ENCODE results near the gene MISP.

MISP gene

DNA sequence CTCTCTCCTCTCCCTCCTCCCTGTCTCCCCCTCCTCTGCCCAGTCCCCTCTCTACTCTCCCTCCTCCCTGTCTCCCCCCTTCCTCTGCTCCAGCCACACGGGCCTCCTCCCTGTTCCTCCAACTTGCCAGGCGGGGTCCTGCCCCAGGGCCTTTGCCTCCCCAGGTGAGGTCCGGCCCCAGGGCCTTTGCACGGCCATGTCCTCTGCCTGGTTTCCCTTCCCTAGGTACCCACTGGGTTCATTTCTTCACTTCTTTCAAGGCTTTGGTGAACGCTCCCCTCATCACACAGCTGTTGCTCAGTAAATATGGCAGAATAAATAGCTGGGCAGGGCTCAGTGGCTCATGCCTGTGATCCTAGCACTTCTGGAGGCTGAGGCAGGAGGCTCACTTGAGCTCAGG lies 21.2 kb downstream of the MISP start:
- no peak for DNase-seq (ENCODE audit: low read depth, low spot score)

DNA sequence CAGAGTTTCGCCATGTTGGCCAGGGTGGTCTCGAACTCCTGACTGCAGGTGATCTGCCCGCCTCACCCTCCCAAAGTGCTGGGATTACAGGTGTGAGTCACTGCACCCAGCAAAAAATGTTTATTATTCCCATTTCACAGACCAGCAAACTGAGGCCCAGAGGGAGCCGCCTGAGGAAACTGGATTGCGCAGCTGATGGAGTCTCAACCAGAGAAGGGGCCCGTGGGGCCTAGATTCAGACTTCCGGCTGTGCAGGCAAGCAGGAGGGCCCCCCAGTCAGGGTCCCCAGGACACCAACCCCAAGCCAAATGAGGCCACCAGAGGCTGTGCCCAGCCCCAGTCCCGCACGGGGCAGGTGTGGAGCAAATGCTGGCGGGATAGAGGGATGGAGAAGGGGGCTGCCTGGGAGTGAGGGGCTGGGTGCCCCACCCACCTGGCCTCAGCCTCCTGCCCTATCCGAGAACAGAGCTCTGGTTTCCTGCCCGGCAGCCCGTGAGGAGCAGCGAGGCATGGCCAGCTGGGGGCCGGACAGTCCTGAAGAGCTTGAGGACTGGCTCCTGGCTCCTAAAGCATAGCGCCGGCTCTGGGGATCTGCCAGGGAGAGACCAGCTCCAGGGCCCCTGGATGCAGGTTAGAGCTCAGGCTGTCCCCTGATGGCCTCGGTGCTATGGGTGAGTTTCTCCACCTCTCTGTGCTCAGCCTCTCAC lies 22.0 kb downstream of the MISP start:
- DNase-seq (ENCODE audit: low read depth, low spot score), result peak; percentile 36

DNA sequence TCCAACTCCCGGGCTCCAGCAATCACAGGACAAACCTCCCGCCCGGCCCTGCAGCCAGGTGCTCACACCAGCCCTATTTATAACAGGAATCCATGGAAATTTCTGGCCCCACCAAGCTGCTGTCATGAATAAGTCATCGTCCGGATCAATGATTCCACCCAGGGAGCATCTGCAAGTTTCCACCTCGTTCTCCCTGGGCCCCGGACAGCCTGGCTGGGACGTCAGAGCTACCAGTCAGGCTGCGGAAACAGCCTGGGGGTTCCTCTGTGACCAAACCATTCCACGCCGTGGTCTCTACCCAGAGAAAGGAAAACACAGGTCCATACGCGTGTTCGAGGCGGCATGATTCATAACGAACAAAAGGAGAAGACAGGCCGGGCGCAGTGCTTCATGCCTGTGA lies 25.6 kb downstream of the MISP start:
- no peak for DNase-seq (ENCODE audit: low read depth, low spot score)

DNA sequence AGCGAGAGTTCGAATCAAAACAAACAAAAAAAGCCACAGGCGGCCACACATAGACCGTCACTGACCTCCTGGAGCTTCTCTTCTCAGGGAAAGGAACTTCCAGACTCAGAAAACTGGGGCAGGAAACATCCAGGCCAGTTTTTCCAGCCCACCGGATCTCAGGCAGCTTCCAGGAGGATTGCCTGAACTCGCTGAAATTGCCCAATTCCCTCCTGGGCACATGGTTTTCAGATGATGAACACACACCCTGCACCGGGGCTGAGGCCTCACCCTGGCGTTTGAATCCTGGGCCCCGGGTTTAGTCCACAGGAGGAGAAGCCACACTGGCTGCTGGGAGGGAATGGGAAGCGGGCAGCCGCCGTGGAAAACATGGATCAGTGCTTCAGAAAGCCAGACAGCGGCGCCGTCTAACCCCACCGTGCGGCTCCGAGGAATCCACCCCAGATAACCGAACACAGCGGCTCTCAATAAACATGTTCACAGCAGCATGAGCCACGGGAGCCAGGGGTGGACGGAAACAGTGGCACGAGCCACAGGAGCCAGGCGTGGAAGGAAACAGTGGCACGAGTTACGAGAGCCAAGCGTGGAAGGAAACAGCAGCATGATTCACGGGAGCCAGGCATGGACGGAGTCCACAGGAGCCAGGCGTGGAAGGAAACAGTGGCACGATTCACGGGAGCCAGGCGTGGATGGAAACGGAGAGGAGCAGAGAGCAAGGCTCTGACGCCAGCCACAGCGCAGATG lies 28.2 kb downstream of the MISP start:
- peak; percentile 88 for DNase-seq (ENCODE audit: low read depth, low spot score)

DNA sequence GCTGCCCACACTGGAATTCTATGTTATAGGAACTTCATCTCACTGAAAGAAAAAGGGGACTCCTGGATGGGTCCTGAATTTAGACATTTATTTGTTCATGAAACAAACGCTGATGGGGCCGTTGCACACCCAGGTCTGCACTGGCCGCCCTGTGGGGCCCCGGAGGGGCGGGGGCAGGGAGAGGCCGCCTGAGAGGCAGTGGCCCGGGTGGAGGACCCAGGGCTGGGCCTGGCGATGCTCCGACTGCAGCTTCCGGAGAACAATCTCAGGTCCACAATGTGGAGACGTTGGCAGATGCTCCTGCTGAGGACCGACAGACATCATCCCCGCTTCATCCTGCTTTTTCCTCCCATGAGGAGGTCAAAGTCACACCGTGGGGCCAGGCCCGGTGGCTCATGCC lies 30.0 kb downstream of the MISP start:
- DNase-seq (ENCODE audit: low read depth, low spot score), result no peak

DNA sequence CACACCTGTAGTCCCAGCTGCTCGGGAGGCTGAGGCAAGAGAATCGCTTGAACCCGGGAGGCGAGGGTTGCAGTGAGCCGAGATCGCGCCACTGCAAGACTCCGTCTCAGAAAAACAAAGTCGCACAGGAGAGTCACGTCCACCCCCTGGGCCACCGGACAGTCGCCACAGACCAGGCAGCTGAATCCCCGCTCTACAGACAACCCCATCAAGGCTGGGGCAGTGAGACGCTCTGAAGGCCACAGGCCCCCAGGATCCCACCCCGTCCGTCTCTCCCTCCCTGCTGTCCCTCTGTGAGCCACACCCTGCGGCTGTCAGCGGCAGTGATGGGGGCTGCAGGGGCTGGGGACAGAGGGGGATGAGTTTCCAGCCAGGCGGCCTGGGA lies 30.9 kb downstream of the MISP start:
- no peak for DNase-seq (ENCODE audit: low read depth, low spot score)

DNA sequence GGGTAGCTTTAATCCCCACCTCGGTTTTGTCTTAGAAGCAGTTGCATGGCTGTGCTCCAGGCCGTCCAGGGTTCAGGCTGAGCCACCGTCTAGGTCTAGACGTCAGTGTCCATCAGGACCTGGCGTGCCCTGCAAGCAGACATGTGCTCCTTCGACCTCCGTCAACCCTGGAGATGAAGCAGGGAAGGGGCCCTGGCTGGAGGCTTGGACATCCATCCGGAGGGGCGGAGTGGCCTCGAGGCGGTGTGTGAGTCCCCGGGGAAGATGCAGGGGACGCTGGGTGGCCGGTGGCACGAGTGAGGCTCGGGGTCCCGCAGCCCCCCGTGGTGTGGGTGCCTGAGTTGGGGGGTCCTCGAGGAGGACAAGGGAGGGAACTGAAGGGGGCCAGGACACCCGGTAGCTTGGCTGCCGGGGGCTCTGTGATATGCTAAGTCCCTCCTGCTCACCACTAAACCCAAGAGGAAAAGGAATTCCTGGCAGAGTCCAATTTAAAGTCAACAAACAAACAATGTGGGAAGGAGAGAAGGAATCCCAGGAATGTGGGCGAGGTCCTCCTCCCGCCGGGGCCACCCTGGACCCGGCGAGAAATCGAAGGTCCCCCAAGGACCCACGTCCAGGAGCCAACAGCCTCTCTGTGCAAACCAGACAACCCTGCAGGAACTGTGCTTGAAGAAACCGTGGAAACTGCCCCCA lies 31.4 kb downstream of the MISP start:
- DNase-seq (ENCODE audit: low read depth, low spot score), result peak; percentile 89

DNA sequence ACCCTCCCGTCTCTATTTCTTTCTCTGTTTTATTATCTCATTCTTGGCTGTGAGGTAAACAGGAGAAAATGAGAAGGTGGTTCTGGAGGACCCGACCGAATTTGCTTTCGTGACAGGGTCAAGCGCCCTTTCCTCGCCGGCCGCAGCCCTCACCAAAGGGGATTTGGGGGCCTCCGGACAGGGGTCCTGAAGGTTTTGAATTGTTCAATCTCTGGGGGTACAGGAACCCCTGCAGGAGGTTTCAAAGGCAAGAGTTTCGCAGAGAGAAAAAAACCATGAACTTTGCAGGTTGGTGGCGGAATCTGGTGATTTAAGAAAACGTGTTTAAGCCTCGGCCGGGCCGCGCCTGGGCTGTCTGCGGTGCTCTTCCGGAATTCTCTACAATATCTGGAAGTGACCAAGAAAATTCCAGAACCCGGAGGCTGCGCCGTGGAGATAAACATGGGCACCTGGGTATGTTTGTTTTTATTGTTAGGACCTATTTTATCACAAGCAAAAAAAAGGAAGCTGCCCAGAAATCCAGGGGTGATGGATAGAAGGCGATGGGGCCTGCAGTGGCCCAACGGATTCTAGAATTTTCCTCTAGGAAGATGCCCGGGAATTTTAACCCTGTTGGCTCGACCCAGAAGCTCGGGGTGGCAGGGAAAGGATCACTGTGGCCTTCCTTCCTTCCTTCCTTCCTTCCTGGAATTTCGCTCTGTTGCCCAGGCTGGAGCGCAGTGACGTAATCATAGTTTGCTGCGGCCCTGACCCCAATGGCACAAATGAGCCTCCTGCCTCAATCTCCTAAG lies 32.2 kb downstream of the MISP start:
- DNase-seq (ENCODE audit: low read depth, low spot score), result no peak

DNA sequence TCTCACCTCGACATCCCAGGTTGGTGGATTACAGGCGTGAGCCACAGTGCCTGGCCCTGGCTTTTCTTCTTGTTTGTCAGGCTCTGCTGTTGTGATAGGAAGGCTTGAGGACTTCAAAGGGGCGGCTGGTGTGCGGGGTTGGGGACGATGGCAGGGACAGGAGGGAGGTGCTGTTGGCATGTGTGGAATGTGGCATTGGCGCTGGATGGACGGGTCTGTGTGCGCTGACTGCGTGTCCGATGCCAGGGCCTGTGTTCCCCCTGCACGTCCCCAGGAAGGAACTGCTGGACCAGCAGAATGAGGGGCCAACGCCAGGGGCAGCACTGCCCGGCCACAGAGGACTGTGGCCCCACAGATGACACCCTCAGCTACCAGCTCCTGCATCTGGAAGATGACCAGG lies 33.6 kb downstream of the MISP start:
- DNase-seq (ENCODE audit: low read depth, low spot score), result no peak

DNA sequence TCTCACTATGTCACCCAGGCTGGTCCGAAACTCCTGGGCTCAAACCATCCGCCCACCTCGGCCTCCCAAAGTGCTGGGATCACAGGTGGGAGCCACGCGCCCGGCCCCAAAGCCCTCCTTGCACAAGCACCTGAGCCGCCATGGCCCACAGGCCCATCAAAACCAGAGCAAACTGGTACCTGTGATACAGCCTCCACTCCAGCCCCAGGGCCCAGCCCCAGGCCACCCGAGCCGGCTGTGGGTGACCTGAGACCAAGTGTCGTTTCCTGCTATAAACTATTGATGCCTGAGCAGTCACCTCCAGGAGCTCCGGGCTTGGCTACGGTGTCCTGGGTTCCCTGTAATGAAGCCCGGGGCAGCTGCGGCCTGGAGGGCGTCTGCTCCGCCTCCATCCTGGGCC lies 36.6 kb downstream of the MISP start:
- no peak for DNase-seq (ENCODE audit: low read depth, low spot score)

DNA sequence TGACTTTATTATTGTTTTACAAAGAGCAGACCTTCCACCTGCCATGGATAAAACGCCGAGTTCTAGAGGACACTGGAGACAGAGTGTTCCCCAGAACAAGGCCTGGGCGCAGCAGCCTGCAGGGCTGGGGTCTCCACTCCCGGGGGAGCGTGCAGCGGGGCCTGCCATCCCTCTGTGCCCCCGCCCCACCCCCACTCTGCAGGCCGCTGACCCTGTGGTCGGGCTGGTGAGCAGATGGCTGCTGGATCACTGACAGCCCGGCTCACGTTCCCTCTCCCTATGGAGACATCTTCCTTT lies 37.7 kb downstream of the MISP start:
- no peak for DNase-seq (ENCODE audit: low read depth, low spot score)

DNA sequence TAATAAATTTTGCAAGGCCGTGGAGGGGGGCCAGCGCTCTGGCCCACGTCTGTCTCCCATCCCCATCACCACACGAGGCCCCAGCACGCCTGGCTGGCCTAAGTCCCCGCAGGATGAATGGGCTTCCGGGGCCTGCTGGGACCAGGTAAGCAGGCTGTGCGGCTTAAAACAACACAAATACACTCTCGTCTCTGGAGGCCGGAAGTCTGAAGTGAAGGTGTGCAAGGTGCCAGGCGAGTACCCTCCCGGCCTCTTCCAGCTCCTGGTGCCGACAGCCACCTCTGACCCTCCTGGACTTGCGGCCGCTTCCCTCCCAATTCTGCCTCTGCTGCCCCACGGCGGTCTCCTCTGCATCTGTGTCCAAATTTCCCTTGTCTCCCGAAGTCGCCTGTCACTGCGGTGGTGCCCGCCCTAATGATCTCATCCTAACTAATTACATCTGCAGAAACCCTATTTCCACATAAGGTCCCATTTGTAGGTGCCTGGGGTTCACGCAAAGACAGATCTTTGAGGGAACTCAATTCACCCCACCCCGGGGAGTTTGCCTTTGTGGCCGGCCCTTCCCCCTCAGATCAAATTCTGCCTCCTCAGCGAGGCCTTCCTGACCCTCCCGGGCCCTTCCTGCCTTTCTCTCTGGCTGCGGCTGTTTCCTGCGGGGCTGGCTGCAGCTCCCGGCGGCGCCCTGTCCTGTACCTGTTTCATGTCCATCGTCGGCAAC lies 38.2 kb downstream of the MISP start:
- DNase-seq (ENCODE audit: low read depth, low spot score), result no peak

DNA sequence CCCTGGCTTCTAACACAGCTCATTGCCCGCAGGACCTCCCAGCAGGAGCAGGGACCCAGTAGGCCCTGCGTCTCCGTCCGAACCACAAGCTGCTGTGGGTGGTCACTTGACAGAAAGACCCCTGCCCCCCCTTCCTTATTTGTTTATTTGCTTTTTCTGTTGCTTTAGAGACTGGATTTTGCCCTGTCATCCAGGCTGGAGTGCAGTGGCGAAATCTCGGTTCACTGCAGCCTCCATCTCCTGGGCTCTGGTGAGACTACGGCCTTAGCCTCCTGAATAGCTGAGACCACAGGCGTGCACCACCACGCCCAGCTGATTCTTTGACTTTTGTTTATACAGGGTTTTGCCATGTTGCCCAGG lies 38.8 kb downstream of the MISP start:
- peak; percentile 31 for DNase-seq (ENCODE audit: low read depth, low spot score)

DNA sequence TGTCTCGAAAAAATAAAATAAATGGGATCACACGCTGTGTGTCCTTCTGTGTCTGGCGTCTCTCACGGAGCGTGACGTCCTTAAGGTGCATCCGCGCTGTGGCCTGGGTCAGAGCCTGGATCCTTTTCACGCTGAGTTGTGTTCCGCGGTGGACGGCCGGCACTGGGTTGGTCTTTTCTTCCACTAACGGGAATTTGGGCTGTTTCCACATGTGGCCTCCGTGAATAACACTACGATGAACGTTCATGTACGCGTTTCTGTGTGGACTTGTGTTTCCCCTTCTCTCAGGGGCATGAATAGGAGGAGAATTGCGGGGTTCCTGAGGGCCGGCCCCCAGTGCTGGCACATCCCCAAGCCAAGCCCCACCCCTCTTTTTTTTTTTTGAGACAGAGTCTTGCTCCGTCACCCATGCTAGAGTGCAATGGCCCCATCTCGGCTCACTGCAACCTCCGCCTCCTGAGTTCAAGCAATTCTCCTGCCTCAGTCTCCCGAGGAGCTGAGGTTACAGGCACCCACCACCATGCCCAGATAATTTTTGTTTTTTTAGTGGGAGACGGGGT lies 40.2 kb downstream of the MISP start:
- DNase-seq (ENCODE audit: low read depth, low spot score), result no peak

DNA sequence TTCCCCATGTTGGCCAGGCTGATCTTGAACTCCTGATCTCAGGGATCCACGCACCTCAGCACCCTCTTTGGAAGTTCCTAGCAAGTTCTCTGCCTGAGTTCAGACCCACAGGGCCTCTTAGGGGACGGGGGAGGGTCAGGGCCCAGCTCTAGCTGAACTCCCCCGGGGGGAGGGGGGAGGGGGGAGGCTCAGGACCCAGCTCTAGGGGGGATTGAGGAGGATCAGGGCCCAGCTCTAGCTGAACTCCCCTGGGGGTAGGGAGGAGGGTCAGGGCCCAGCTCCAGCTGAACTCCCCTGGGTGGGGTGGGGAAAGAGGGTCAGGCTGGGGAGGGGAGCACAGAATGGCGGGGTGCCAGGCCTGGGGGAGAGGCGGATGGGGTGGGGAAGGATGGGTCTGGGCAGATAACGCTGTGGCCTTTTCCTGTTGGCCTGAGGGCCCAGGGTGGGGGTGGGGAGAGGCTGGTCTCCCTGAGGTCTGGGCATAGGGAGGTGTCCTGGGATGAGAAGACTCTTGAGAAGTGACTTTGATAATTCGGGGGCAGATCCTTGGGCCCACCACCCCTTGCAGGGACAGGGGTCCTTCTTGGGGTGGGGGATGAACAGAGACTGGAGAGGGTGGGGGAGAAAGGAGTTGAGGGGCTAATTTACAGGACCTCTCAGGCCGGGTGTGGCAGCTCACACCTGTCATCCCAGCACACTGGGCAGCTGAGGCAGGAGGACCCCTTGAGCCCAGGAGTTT lies 40.8 kb downstream of the MISP start:
- no peak for DNase-seq (ENCODE audit: low read depth, low spot score)

DNA sequence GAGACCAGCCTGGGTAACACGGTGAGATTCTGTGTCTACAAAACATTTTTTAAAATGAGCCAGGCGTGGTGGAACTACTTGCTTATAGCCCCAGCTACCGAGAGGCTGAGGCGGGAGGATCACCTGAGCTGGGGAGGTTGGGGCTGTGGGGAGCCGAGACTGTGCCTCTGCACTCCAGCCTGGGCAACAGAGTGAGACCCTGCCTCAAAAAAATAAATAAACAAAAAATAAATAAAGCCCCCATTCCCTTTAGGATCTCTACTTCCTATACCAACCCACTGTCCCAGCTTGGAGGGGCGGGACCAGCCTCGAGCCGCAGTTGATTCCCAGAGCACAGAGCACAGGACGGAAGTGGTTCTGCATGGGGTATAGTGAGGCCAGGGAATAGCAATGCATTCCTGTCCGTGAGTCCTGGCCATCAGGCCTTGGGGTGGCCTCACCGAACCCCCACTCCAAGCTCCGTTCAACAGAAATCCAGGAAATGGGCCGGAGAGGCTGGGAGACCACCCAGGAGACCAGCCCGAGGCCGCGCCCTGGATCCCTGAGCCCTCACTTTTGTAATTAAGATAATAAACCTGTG lies 41.5 kb downstream of the MISP start:
- DNase-seq (ENCODE audit: low read depth, low spot score), result no peak

DNA sequence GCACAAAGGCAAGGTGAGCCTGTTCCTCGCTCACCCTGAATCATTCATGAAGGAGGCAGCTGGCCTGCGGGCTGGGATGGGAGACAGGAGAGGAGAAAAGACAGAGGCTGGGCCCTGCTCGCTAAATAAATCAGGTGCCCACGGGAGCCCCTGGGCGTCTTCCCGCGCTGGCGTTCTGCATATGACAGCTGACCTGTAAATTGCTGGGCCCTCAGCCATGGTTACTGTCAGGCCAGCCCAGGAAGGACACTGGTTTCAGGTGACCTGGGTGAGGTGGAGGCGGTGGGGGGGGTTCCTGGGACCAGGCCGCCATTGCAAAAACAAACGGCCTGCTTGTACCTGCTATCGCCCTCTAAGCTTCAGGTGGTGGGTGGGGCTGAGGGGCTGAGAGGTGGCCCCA lies 42.9 kb downstream of the MISP start:
- no peak for DNase-seq (ENCODE audit: low read depth, low spot score)

DNA sequence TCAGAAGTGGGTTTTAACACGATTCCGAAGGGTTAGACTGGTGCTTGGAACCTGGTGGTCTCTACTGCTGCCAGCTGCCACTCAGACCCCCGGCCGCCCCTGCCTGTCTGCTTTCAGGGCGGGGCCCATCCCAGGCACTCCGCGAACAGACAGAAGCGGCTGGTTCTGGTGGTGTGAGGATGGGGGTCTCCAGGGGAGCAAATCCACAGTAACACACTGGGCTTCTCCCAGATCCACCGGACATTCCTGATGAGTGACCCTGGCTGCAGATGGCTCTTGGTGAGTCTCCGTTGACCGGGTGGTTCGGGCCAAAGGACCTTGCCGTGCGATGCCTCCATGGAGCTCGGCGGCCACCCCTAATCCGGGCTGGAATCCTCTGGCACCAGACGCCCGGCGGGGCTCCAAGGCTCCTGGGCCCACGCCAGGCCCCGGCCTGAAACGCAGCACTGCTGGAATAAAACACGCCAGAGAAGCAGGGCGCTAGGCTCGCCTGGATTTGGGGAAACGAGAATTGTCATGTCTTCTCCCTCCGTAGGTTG lies 44.2 kb downstream of the MISP start:
- peak; percentile 56 for DNase-seq (ENCODE audit: low read depth, low spot score)

DNA sequence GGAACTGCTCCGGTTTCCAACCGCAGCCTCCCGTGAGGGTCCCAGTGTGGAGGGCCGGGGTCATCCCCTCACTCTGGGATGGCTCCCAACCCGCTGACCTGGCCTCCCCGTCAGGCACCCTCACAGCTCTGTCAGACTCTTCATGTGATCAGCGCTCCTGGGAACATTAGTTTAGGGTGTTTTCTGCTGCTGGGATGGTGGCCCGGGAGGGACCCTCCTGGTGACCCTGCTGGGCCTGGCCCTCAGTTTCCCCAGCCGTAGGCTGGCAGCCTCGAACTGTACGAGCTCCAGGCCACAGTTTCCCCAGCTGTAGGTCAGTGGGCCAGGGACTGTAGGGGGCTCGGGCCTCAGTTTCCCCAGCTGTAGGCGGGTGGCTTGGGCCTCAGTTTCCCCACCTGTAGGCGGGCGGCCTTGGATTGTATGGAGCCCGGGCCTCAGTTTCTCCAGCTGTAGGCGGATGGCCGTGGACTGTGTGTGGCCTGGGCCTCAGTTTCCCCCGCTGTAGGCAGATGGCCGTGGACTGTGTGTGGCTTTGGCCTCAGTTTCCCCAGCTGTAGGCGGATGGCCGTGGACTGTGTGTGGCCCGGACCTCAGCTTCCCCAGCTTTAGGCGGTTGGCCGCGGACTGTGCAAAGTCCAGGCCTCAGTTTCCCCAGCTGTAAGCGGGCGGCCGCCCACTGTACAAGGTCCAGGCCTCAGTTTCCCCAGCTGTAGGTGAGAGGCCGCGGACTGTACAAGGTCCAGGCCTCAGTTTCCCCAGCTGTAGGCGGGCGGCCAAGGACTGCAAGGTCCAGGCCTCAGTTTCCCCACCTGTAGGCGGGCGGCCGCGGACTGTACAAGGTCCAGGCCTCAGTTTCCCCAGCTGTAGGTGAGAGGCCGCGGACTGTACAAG lies 45.0 kb downstream of the MISP start:
- no peak for DNase-seq (ENCODE audit: low read depth, low spot score)

Measured in astrocyte of the hippocampus (primary cell).